HG03378 (cell line): Measurements from ENCODE around the gene AHI1.
"Not testable (repeated sequence)": the region's sequence is repeated elsewhere in the genome, so short reads cannot be mapped to it uniquely, and the experiment has no call there.

Experiments
- ATAC-seq: cut with Tn5 transposase; IDR thresholded peaks from one replicate; pipeline ENCODE4 v1.9.1; 2021; ENCODE audit warnings: mild to moderate bottlenecking, moderate library complexity; ENCODE audit not compliant: unreplicated experiment

The AHI1 gene

DNA sequence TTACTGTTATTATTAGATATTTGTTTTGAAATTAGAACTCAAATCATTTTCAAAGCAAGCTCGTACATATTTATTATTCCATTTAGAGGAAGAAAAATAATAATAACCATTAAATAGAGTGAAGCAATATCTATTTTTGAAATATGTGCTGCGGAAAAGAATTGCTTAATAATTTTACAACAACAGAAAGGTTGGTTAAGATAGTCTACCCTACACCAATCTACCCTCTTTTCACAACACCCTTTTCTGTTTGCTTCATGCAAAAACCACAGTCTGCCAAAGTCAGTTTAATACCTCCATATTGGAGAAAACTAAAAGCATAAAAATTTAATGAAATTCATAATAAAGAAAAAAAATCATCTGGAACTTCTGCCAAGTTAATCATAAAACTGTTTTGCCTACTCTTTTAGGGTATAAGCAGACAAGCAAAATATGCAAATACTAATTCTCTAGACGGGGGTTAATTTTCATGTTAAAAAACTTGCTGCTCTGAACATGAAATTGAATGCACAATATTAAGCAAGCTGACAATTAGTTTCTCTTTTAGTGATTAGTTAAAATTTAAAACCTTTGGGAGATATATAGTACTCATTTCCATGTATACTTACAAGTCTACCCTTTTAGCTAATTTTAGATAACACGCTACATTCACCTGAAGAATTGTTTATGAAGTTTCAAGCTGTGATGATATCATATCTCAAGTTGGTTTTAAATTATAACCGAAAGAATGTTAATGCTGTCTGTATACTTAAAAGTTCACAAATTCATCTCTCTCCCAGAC lies 100.2 kb downstream of the AHI1 start:
- no peak for ATAC-seq

DNA sequence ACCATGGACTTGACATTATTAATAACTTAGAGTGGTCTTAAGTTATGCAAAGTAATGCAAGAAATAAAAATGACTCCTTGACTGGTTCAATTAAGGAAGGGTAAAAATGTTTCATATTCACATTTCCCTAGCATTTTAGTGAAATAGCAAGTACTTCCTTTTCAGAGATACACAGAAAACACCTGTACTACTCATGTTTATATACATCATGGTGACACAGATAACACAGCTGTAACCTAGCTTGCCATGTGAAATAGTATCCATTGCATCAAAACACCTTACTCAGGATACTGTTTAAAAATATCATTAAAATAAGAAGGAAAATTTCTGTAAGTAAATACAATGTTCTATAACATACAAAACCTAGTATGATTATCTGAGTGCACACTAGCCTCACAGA lies 102.4 kb downstream of the AHI1 start:
- ATAC-seq = no peak

DNA sequence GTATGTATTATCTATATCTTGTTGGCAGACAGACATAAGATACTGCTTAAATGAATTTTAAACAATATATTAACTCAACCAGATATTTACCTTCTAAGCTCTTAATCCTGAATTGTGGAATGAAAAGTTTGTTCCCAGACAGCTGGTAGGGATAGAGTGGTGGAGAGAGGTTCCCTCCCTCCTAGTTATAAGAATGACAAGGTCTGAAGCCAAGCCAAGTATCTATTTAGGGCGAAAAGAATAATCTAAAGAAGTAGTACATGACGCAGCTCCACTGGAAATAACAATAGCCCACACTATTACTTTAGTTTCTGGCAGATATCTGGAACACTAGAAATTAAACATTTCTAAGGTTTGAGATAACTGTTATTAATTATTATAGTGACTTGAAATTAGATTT lies 104.3 kb downstream of the AHI1 start:
- ATAC-seq = no peak

DNA sequence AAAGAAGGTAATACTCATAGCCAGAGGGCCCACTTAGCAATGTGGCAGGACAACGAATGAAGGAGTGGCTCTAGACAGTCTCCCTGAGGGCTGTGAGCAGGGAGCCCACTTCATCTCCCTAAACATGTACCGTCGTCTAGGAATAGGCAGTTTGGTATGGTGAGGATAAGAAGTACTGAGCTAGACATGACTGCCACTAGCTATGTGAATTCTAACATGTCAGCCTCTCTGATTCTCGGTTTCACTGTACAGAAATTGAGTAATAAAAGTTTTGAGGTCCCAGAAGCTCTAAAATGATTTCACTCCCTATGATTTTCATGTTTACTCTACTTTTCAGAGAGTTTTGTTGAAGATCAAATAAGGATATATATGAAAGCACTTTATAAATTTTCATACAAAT lies 107.1 kb downstream of the AHI1 start:
- ATAC-seq = no peak

DNA sequence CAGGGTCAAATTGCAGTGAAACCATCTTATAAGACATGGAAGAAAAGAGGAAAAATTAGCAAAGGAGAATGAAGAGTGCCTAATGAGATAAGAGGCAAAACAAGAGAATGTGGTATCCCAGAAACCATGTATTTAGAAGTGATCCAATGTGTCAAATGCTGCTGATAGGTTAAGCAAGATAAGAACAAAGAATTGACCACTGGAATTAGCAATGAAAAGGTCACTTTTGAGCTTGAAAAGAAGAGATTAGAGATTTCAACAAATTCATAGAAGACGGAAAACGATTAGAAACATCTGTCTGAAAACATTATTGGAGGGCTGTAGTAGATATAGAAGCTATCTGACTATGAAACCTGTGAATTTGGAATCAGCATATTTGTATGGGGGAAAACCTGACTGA lies 112.2 kb downstream of the AHI1 start:
- no peak for ATAC-seq

DNA sequence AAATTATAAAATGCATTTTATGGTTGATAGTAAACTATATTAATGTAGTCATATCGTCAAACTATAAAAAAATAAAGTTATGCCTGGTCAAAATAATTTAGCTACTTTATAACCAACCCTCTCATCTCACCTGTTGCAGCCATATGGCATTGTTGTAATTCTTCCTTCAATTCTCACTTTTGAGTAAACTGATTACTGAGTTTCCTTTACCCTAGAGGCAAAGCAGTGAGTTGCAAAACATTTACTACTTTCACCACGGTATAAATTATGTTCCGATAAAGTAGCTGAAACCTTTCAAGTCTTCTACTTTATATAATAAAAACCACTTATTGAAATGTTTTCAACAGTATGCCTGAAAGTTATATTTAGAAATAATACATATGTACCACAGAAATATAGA lies 113.8 kb downstream of the AHI1 start:
- no peak for ATAC-seq

DNA sequence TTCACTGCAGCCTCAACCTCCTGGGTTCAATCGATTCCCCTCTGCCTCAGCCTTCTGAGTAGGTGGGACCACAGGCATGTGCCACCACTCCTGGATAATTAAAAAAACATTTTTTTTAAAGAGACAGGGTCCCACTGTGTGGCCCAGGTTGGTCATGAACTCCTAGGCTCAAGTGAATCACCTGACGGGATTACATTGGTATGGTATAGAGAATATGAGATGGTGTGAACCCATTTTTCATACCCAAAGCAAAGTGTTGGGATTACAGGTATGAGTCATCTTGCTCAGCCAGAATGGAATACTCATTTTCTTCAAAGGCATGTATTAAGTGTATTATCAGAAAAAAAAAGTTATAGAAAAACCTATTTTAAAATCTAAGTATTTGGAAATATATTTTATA lies 114.2 kb downstream of the AHI1 start:
- no peak for ATAC-seq

DNA sequence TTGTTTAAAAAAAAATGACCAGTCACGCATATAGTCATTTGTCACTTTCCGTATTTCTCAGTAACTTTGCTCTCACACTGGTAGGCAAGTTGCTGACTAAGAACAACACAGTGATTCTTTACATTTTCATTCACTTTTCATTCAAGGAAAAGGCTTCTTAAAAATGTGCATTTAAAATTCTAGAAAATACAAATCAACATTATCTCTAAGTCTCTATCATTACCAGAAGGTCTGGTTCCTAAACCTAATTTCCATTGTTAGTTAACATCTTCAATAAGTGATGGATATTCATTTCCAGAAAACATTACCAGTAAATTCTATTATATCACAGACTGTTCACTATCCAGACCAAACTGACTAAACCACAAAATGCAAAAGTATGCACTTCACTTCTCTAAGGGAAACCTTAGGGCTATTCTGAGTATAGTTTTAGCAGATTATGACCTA lies 115.3 kb downstream of the AHI1 start:
- ATAC-seq = peak; percentile 80

DNA sequence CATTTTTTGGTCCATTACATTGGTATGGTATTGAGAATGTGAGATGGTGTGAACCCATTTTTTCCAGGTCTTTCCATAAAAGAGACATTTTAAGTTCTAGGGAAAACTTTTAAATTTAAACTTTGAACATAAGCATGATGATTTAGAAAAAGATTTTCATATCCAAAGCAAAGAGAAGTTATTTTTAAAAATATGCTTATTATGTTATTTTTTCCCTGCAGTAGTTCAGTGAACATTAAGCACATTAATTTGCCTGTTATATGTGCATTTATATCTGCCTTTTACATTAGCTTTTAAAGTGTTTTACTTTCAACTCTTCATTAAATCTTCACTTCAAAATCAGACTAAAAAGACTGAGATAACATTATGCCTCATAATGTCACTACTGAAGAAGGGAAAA lies 116.7 kb downstream of the AHI1 start:
- no peak for ATAC-seq

DNA sequence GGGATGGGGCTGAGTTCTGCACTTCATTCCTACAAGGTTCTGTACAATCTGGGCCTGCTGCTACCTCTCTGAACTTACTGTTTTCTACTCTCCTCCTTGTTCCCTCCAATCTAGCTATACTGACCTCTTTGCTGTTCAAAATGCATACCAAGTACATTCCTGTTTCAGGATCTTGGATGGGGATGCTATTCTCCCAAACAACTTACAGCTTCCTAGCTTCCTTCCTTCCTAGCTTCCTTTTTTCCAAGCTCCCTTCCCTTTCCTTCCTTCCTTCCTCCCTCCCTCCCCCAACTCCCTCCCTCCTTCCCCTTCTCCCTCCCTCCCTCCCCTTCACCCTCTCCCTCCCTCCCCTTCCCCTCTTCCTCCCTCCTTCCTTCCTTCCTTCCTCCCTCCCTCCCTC lies 117.9 kb downstream of the AHI1 start:
- ATAC-seq = no peak

DNA sequence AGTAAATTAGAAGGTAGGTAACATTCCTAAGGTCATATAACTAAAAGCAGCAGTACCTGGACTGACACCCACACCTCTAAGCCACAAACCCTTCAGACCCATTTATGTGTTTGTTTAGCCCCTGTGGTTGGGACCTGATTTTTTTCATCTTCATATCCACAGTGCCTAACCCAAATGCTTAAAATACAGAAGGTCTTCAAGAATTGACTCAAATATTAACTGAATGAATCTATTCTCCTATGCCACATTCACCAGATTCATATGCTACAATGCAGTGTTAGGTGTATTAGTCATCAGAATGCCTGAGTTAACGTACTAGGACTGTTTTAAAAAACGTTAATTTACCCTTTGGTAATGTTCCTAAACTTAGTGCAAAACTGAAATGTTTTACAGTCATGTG lies 124.8 kb downstream of the AHI1 start:
- ATAC-seq = peak; percentile 71

DNA sequence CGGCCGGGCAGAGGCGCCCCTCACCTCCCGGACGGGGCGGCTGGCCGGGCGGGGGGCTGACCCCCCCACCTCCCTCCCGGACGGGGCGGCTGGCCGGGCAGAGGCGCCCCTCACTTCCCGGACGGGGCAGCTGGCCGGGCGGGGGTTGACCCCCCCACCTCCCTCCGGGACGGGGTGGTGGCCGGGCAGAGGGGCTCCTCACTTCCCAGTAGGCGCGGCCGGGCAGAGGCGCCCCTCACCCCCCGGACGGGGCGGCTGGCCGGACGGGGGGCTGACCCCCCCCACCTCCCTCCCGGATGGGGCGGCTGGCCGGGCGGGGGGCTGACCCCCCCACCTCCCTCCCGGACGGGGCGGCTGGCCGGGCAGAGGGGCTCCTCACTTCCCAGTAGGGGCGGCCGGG lies 133.9 kb downstream of the AHI1 start:
- ATAC-seq = not testable (repeated sequence)

DNA sequence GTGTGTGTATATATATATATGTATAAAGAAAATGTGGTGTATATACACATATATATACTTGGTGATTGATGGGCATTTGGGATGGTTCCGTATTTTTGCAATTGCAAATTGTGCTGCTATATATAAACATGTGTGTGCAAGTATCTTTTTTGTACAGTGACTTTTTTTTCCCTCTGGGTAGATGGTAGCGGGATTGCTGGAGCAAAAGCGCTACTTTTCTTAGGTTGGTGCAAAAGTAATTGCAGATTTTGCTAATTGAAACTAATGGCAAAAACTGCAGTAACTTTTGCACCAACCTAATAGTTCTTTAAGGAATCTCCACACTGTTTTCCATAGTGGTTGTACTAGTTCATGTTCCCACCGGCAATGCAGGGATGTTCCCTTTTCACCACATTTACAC lies 135.4 kb downstream of the AHI1 start:
- ATAC-seq = no peak

DNA sequence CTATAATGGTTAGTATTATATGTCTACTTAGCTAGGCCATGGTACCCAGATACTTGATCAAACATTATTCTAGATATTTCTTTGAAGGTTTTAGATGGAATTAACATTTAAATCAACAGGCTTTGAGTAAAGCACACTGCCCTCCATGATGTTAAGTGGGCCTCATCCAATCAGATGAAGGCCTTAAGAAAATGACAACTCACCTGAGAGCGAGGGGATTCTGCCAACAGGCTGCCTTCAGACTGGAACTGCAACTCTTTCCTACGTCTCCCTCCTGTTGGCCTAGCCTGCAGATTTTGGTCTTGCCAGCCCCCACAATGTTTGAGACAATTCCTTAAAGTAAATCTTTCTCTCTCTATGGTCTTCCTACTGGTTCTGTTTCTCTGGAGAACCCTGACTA lies 137.3 kb downstream of the AHI1 start:
- no peak for ATAC-seq

DNA sequence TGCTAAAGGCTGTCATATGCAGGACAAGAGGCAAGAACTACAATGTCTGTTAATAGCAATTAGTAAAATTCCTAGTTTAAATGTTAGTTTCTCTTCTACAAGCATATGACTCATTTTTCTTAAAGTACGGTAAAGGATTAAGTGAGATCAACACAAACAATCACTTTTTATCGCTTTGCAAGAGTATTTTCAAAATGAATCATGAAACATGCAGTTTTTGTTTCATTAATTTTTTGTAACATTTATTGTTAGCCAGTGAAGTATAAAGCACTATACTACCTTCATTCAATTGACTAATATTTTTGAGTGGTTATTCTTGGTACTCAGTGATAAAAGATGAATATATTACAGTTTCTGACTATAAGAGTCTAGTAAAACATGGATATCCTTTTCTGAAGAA lies 138.6 kb downstream of the AHI1 start:
- no peak for ATAC-seq

DNA sequence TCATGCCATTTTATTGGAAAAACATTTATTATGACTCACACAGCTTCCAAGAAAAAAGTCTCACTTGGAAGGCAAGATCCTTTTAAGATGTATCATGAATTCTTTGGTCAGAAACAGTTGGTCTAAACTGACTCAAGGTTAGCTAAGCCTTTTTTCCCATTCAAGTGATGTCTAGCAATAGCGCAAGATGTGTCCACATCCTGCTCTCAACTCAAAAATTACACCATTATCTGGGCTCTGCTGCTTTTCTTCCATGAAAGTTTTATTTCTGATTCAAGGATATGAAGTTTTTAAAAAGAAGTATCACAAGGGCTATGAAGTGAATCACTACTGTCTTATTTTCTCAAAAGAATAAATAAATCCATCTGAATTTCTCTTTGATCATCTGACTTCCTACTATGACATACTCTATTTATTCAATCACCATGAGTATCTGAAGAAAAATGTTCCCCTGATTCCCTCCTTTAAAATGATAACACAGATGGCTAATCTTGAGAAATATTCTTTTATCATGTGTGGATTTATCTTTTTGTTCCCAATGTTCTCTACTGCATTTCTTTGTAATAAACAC lies 139.2 kb downstream of the AHI1 start:
- ATAC-seq = no peak

DNA sequence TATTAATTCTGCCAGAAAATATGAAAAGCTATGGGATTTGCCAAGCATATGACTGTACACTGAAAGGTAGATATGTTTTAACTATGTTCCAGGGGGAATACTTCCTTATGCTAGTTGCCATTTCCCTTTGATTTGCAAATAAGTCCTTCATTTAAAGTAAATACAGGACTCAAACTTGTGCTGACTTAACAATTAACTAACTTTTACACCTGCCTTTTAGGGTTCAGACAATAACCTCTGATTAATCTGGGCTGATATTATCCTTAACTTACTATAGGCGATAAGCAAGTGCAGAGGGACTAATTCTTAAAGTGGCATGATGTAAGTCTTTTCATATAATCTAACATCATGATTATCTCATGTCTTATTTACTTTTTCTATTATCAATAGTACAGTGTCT lies 143.1 kb downstream of the AHI1 start:
- ATAC-seq = no peak

DNA sequence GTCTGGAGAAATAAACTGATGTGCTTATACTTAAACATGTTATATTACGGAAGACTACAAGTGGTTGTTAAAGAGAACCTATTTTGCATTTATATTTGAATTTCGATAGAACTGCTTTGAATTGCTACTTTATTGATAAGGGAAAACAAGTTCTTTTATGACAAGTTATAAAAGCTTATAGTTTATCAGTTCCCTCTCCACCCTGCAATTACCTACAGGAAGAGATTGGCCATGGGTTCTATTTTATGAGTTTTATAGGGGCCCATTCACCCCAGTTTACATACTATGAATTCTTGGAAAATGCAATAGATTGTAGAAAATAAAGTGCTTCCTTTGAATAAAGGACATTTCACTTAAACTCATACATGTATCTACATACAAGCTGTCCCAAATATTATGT lies 144.4 kb downstream of the AHI1 start:
- ATAC-seq = no peak

DNA sequence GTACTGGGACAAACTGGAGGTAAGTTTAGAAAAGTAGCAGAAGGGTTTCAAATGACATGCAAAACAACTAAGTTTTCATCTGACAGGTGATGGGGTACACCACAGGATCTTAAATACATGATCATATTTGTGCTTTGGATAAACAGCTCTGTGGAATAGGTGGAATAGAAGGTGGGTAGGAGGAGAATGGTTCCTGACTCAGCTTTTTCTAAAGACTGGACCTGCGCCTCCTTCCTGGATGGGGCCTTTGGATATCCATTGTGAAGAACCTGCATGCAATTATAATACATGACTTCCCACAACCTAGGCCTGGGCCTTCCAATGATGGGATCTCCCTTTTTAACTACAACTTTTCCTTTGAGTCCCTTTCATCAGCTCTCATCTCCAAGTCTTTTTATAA lies 145.9 kb downstream of the AHI1 start:
- ATAC-seq = no peak

DNA sequence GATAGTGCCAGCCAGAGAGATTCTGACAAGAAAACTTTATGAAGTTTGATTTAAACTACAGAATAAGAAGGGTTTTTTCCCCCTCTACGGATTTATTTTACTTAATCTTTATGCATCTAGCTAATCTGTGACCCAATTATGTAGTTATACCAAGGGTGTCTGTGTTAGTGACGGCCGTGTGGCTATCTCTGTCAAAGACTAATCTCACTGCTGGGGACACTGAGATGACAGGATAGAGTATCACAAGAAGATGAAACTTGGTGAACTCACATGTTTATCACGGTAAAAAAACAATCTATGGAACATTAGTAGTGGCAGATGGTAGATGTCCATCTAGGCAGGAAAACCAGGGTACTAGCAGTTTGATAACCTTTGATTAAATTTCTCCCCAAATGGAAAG lies 149.7 kb downstream of the AHI1 start:
- ATAC-seq = no peak

DNA sequence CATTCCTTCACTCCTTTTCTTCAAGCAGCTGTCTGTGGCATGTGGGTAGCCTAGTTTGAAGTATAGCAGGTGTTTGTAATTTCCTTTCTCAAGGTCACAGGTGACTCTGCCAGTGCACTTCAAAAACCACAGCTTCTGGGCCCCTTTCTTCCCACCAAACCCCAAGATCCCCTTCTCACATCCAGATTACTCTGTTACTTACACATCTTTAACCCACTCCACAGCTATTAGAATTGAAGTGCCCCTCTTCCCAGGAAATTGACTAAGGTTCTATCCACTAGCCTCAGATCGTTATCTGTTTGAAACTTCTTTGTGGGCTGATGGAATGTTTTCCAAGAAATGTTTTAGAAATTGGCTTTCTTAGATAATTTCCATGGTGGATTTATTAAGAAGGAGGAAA lies 150.8 kb downstream of the AHI1 start:
- ATAC-seq = no peak

DNA sequence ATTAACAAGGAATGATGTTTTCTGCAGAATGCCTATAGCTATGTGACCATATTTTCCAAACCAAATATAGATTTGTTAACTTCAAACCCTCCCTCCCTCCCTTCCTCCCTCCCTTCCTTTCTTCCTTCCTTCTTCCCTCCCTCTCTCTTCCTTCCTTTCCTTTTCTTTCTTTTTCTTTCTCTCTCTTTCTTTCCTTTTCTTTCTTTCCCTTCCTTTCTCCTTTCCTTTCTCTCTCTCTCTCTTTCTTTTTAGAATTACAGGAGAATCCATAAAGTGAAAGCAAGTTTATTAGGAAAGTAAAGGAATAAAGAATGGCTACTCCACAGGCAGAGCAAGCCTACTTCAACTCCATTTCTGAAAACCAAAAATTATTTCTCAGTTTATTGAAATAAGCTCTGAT lies 153.0 kb downstream of the AHI1 start:
- ATAC-seq = no peak

DNA sequence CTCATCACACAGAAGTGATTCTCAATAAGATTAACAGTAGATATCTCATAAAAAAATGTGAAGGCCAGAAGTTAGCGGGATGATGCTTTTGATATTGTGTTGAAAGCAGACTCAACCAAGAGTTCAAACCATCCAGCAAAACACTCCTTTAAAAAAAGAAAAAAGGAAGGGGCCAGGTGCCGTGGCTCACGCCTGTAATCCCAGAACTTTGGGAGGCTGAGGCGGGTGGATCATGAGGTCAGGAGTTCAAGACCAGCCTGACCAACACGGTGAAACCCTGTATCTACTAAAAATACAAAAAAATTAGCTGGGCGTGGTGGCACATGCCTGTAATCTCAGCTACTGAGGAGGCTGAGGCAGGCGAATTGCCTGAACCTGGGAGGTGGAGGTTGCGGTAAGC lies 157.6 kb downstream of the AHI1 start:
- not testable (repeated sequence) for ATAC-seq
